ENCODE measurements around the gene NCKIPSD.

Gene NCKIPSD

DNA sequence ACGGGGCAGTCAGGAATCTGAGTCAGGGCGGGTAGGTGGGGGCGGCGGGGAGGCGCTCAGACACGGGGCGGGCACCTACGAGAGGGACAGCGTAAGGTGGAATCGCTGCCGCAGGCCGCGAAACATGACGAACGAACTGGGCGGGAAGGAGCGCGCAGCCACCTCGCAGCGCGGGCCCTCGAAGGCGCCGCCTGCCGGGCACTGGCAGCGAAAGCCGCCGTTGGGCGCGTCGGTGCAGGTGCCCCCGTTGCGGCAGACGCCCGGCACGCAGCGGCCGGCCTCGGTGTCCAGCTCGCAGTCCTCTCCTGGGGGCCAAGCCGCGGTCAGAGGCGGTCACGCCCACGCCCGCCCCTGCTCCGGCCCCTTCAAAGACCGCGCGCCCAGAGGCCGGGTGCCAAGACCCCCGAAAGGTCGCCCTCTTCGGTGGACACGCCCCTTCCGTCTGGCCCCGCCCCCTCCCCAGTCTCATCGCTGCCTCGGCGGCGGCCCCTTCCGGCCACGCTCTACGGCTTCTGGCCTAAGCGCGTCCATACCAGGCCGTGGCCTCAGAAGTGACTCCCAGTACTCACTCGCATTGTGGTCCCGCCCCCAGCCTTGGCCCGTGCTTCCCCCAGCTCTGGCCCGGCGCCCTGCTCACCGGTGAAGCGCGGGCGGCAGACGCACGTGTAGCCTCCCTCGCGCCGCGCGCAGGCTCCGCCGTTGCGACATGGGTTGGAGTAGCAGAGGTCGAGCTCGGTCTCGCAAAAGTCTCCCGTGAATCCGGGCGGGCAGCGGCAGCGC lies 29.5 kb downstream of the NCKIPSD start:
- peak overlapping the region; percentile 54 for H3K27ac ChIP-seq (ENCODE audit: low read depth, low read length)
- H3K9me3 ChIP-seq (ENCODE audit: insufficient read depth, low read depth, low read length) = no peaks in the 10 kb centered on the region
- H3K4me1 ChIP-seq (ENCODE audit: insufficient read depth, low read length) = no peaks in the 10 kb centered on the region
- peaks cover 56% of the 10 kb centered on the region for H3K36me3 ChIP-seq (ENCODE audit: insufficient read depth, low read length)
- H3K9ac ChIP-seq (ENCODE audit: low read depth, low read length) = peak overlapping the region; percentile 12
- WGBS = 18% methylated on average over 94 of the region's 94 CpGs
- no peaks in the 10 kb centered on the region for H3K27me3 ChIP-seq (ENCODE audit: insufficient read depth, low read length)
- peak overlapping the region; percentile 63 for H3K4me3 ChIP-seq (ENCODE audit: low read length)

DNA sequence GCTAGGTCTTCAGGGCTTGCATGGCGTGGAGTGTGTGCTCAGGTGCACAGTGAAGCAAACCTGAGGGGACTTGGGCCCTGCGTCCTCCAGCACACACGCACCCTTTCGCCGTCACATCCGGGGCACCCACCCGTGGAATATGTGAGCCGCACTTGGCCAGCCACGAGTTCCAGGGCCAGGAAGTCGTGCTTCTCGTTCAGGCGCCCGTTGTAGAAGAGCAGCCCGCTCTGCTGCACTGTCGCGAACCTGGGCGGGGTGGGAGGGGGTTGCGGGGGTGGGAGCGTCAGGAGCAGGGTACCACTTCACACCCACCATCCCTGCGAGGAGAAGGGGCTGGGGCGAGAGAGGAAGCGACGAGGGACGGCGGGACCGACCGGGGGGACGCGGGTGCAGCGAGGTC lies 30.1 kb downstream of the NCKIPSD start:
- H3K9ac ChIP-seq (ENCODE audit: low read depth, low read length) = 0 out of 2 replicates have a peak overlapping the region, but pooled peaks have one; percentile 29
- H3K4me3 ChIP-seq (ENCODE audit: low read length) = peak overlapping the region; percentile 63

DNA sequence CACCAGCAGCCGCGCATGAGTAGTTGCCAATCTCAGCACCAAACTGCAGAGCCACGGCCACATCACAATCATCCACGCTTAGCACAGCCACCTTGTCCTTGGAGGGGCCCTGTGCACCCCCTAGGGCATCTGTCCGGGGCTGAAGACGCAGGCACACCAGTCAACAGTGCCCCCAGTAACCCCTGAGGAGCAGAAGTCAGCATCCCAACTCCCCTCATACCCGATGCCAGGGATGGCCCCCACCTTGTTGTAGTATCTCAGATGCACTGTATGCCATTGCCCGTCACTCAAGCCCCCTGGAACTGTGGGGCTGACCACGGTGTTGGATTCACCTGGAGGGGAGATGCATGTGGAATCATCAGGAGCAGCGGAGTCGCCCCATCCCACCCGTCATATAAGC lies 30.7 kb downstream of the NCKIPSD start:
- Histone ChIP-seq H3K4me1 (ENCODE audit: insufficient read depth, low read length) (no peaks in the 10 kb centered on the region), H3K27me3 (ENCODE audit: insufficient read depth, low read length) (no peaks in the 10 kb centered on the region), H3K9me3 (ENCODE audit: insufficient read depth, low read depth, low read length) (no peaks in the 10 kb centered on the region), H3K27ac (ENCODE audit: low read depth, low read length) (no peak overlapping the region), H3K4me3 (ENCODE audit: low read length) (0 out of 2 replicates have a peak overlapping the region, but pooled peaks have one; percentile 63), H3K36me3 (ENCODE audit: insufficient read depth, low read length) (peaks cover 57% of the 10 kb centered on the region), H3K9ac (ENCODE audit: low read depth, low read length) (no peak overlapping the region)
- 94% methylated on average over 12 of the region's 12 CpGs for WGBS

More for the DNA sequence above, 30.1 kb downstream of the NCKIPSD start:
- Histone ChIP-seq H3K9me3 (ENCODE audit: insufficient read depth, low read depth, low read length) (no peaks in the 10 kb centered on the region), H3K27ac (ENCODE audit: low read depth, low read length) (no peak overlapping the region), H3K36me3 (ENCODE audit: insufficient read depth, low read length) (peaks cover 58% of the 10 kb centered on the region), H3K4me1 (ENCODE audit: insufficient read depth, low read length) (no peaks in the 10 kb centered on the region), H3K27me3 (ENCODE audit: insufficient read depth, low read length) (no peaks in the 10 kb centered on the region)
- 27% methylated on average over 25 of the region's 30 CpGs for WGBS

DNA sequence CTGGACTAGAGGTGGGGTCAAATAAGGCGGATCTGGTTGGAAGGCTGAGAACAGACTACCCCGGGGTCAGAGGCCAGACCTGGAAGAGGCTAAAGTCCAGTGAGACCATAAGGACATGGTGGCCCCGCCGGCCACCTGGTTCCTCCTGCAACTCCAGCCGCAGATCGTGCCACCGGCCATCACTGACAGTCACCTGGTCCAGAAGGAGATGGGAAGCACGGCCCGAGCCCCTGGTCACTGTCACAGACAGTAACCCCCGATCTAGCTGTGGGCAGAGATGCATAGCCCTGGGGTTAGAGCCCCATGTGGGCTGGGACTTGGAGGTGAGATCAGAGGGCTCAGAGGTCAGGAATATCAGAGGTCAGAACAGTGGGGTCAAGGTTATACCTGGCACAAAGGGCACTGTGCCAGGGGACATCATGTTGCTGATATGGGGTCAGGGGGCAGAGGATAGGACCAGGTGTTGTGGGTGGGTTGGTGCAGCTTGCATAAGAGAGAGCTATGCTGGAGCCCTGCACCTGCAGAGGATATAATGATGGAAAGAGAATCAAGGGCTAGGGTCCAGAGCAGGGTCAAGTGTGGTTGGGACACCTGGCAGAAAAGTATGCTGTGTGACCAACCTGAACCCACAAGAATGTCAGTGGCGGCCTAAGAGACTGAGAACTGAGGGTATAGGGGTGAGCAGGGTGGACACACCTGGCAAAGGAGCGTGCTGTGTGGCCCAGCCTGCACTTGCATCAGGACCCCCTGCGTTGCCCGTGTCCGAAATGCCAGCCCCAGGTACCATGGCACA lies 32.6 kb downstream of the NCKIPSD start:
- H3K4me3 ChIP-seq (ENCODE audit: low read length) = no peak overlapping the region
- H3K9ac ChIP-seq (ENCODE audit: low read depth, low read length) = no peak overlapping the region
- no peaks in the 10 kb centered on the region for H3K27me3 ChIP-seq (ENCODE audit: insufficient read depth, low read length)
- H3K27ac ChIP-seq (ENCODE audit: low read depth, low read length) = no peak overlapping the region
- H3K9me3 ChIP-seq (ENCODE audit: insufficient read depth, low read depth, low read length) = no peaks in the 10 kb centered on the region
- H3K36me3 ChIP-seq (ENCODE audit: insufficient read depth, low read length) = peaks cover 50% of the 10 kb centered on the region
- H3K4me1 ChIP-seq (ENCODE audit: insufficient read depth, low read length) = no peaks in the 10 kb centered on the region
- 93% methylated on average over 15 of the region's 15 CpGs for WGBS

DNA sequence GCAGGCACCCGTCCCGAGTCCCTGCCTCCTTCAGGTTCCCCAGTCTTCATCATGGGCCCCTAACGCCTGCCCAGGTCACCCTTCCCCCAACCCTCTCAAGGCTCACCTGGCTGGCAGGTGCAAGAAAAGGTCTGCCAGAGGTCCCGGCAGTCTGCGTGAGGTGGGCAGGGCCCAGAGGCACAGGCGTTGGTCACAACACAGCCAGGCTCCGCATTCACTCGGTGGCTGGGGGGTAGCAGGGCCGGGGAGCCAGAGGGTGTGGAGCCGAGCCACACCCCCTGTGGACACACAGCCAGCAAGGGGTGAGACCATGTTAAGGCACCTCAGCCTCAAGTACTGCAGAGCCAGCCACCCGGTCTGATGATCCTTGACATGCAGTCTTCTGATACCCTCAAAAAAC lies 33.9 kb downstream of the NCKIPSD start:
- Histone ChIP-seq H3K4me1 (ENCODE audit: insufficient read depth, low read length) (no peaks in the 10 kb centered on the region), H3K9ac (ENCODE audit: low read depth, low read length) (no peak overlapping the region), H3K4me3 (ENCODE audit: low read length) (no peak overlapping the region), H3K36me3 (ENCODE audit: insufficient read depth, low read length) (peaks cover 49% of the 10 kb centered on the region), H3K9me3 (ENCODE audit: insufficient read depth, low read depth, low read length) (no peaks in the 10 kb centered on the region), H3K27me3 (ENCODE audit: insufficient read depth, low read length) (no peaks in the 10 kb centered on the region), H3K27ac (ENCODE audit: low read depth, low read length) (no peak overlapping the region)
- 90% methylated on average over 11 of the region's 11 CpGs for WGBS

DNA sequence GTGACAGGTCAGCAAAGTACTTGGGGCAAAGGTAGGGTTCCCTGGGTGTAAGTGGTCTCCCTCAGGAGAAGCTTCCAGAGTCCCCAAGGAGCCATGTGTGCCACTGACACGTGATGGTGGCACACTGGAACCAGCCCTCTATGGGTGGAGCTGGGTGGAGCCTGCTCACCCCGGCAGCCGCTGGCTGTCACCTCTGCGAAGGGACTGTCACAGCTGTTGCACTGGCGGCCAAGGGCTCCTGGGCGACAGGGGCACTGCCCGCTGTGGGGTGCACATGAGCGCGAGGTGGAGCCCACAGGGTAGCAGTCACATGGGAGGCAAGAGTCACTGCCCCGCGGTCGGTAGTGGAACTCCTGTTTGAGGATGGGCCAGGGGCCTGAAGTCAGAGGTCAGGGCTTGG lies 35.0 kb downstream of the NCKIPSD start:
- H3K9me3 ChIP-seq (ENCODE audit: insufficient read depth, low read depth, low read length) = no peaks in the 10 kb centered on the region
- H3K9ac ChIP-seq (ENCODE audit: low read depth, low read length) = no peak overlapping the region
- no peaks in the 10 kb centered on the region for H3K4me1 ChIP-seq (ENCODE audit: insufficient read depth, low read length)
- WGBS = 92% methylated on average over 12 of the region's 12 CpGs
- peaks cover 58% of the 10 kb centered on the region for H3K36me3 ChIP-seq (ENCODE audit: insufficient read depth, low read length)
- H3K27ac ChIP-seq (ENCODE audit: low read depth, low read length) = no peak overlapping the region
- no peak overlapping the region for H3K4me3 ChIP-seq (ENCODE audit: low read length)
- H3K27me3 ChIP-seq (ENCODE audit: insufficient read depth, low read length) = no peaks in the 10 kb centered on the region

DNA sequence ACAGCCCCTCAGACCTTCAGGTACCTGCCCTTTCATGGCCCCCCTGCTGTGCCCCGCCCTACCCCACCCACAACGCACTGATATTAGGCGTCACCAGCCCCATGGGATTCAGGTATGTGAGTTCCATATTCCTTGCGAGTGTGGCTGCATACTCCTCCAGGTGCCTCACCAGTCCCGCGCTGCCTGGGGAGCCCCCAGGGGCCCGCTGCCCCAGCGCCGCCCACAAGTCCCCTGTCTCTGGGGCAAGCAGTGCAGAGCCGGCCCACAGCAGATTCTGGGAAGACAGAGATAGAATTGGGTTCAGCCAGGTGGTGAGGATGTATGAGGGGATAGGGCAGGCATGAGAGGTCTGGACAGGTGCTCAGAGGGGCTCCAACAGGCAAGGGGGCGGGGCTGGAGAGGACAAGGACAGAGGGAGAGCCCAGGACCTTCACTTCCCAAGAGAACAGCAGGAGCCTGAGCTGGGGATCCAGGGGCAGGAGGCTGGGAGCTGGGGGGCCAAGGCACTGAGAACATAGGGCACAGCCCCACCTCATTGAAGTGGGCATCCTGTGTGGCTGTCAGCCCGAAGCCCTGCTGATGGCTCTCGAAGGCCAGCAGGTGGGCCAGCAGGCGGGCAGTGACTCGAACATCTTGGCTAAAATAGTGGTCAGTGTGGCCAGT lies 37.4 kb downstream of the NCKIPSD start:
- Histone ChIP-seq H3K9ac (ENCODE audit: low read depth, low read length) (no peak overlapping the region), H3K27ac (ENCODE audit: low read depth, low read length) (no peak overlapping the region), H3K27me3 (ENCODE audit: insufficient read depth, low read length) (no peaks in the 10 kb centered on the region), H3K36me3 (ENCODE audit: insufficient read depth, low read length) (peaks cover 62% of the 10 kb centered on the region), H3K9me3 (ENCODE audit: insufficient read depth, low read depth, low read length) (no peaks in the 10 kb centered on the region), H3K4me3 (ENCODE audit: low read length) (no peak overlapping the region), H3K4me1 (ENCODE audit: insufficient read depth, low read length) (no peaks in the 10 kb centered on the region)
- 93% methylated on average over 15 of the region's 15 CpGs for WGBS

DNA sequence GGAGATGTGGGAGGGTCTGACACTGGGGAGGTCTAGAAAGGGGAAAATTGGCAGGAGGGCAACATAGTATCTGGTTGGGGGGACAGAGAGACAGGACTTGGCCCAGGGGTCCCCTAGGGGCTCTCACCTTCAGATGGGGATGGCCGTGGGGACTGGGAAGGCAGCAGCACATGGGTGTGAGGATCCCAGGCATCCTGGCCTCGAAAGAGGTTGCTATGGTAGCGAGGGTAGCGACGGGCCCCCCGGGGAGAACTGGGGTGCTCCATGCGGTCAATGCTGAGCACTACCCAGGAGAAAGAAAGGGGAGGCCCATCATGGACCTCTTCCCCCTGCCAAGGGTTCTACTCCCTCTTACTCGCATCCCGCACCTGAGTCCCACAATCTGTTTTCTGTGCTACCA lies 38.0 kb downstream of the NCKIPSD start:
- Histone ChIP-seq H3K36me3 (ENCODE audit: insufficient read depth, low read length) (peaks cover 62% of the 10 kb centered on the region), H3K9me3 (ENCODE audit: insufficient read depth, low read depth, low read length) (no peaks in the 10 kb centered on the region), H3K27ac (ENCODE audit: low read depth, low read length) (no peak overlapping the region), H3K9ac (ENCODE audit: low read depth, low read length) (no peak overlapping the region), H3K4me1 (ENCODE audit: insufficient read depth, low read length) (no peaks in the 10 kb centered on the region), H3K4me3 (ENCODE audit: low read length) (no peak overlapping the region), H3K27me3 (ENCODE audit: insufficient read depth, low read length) (no peaks in the 10 kb centered on the region)
- 92% methylated on average over 9 of the region's 9 CpGs for WGBS

DNA sequence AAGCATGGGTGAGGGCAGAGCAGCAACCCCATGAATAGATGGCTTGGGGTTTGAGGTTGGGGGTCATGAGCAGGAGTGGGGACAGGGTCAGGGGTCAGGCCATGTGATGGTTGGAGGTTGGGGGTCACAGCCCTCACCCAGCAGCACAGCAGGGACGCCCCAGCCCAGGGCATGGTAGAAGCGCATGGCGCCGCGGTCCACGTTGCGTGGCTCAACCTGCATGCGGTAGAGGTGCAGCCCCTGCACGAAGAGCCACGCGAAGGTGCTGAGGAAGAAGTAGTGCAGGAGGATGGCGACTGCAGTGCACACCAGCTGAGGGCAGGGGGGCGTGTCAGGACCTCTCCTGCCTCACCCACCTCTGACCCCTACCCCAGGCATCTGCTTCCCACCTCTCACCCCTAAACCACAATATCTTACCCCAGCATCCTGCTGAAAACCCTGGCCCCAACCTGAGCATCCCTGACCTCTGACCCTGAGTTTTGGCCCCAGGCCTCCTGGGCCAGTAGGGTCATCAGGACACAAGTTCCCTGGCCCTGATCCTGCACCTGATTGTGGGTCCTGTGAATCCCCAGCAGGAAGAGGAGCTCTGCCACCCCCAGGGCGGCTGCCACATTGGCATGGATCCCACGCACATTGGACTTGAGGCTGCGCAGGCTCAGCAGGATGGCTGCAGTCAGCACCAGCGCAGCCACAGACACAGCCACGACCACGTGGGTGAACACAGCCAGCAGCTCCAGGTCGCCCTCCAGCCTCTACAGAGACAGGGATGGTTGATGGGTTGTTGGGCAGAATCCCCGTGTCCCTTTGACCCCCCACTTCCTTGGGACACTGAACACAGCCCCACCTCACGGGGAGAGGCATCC lies 40.6 kb downstream of the NCKIPSD start:
- H3K9ac ChIP-seq (ENCODE audit: low read depth, low read length) = no peak overlapping the region
- no peaks in the 10 kb centered on the region for H3K27me3 ChIP-seq (ENCODE audit: insufficient read depth, low read length)
- H3K27ac ChIP-seq (ENCODE audit: low read depth, low read length) = no peak overlapping the region
- H3K9me3 ChIP-seq (ENCODE audit: insufficient read depth, low read depth, low read length) = no peaks in the 10 kb centered on the region
- peaks cover 64% of the 10 kb centered on the region for H3K36me3 ChIP-seq (ENCODE audit: insufficient read depth, low read length)
- WGBS = 96% methylated on average over 22 of the region's 22 CpGs
- no peak overlapping the region for H3K4me3 ChIP-seq (ENCODE audit: low read length)
- no peaks in the 10 kb centered on the region for H3K4me1 ChIP-seq (ENCODE audit: insufficient read depth, low read length)

DNA sequence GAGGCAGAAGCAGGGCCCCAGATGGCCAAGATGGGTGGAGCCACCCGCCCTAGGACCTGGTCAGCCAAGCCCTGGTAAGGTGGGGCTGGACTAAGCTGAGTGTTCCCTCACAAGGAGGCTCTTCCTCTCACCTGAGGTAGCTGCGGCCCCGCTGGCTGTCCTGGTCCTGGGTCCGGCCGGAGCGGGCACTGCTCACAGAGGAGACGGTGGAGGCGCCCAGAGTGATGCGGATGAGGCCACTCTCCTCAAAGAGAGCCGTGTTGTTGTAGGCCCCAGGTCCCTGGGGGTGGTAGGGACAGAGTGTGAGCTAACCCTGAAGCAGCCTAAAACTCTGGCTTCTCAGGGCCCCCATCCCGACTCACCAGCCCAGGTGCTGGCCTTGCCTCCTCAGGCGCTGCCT lies 43.1 kb downstream of the NCKIPSD start:
- Histone ChIP-seq H3K4me1 (ENCODE audit: insufficient read depth, low read length) (no peaks in the 10 kb centered on the region), H3K27me3 (ENCODE audit: insufficient read depth, low read length) (no peaks in the 10 kb centered on the region), H3K36me3 (ENCODE audit: insufficient read depth, low read length) (peaks cover 65% of the 10 kb centered on the region), H3K9ac (ENCODE audit: low read depth, low read length) (no peak overlapping the region), H3K4me3 (ENCODE audit: low read length) (no peak overlapping the region), H3K27ac (ENCODE audit: low read depth, low read length) (no peak overlapping the region), H3K9me3 (ENCODE audit: insufficient read depth, low read depth, low read length) (no peaks in the 10 kb centered on the region)
- 95% methylated on average over 12 of the region's 12 CpGs for WGBS
